GM19397 (cell line): ENCODE results near the gene KLHDC10.
"Not testable (repeated sequence)": the region's sequence is repeated elsewhere in the genome, so short reads cannot be mapped to it uniquely, and the experiment has no call there.

Experiments
- ATAC-seq: cut with Tn5 transposase; IDR thresholded peaks from one replicate; pipeline ENCODE4 v1.9.1; 2021; ENCODE audit warnings: mild to moderate bottlenecking, moderate library complexity; ENCODE audit not compliant: unreplicated experiment

KLHDC10 gene

DNA sequence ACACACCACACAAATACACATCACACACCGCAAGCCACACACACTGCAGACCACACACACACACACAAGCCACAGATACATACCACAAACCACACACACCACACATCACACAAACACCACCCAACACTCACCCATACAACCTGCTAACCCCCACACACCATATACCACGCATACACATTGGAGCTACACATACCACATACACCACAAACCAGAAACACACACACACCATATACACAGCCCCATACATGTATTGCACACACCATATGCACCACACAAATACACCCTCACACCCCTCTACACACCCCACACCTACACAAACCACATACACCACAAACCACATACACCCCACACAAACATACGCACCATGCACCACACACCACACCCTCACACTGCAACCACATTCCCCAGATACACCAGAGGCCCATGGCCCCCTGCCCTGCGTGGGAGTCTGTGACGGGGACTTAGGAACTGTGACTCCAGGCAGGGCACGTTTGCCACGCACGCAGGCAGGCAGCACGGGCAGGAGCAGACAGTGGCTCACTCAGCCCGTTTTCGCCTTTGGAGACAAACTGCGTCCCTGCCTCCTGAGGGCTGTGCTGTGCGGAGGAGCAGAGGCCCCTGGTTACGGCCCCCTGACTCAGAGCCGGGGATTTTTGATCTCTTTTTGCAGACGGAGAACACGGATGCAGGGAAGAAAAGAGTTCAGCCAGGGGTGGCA is 82.3 kb downstream of the KLHDC10 start:
- no peak for ATAC-seq

DNA sequence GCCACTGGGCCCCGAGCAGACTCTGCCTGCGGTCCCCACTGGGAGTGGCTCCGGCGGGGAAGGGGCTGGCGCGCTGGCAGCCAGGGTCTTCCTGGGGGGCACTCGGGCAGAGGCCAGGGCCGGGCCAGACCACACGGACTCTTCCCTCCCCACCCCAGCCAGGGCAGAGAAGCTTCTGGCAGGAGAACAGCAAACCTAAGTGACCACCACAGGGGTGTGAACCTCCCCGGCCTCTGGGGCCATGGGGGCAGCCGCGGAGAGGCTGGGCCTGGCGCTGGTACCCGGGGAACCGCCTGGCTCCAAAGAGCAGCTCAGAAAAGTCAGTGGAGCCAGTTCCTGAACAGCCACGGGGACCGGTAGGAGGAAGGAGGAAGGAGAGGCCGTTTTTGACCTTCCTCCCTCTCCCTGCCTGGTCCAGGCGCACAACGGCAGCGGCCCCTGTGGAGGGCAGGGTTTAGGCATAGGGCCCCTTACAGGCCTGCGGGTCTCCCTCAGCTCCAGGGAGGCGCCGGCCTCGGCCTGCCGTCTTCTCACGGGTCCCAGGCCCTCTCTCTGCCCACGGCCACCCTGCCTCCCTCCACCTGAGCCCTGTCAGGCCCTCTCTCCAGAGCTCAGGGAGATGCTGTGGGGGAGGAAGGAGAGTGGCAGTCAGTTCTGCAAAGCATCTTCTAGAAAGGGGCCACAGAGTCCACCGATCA is 83.0 kb downstream of the KLHDC10 start:
- no peak for ATAC-seq

DNA sequence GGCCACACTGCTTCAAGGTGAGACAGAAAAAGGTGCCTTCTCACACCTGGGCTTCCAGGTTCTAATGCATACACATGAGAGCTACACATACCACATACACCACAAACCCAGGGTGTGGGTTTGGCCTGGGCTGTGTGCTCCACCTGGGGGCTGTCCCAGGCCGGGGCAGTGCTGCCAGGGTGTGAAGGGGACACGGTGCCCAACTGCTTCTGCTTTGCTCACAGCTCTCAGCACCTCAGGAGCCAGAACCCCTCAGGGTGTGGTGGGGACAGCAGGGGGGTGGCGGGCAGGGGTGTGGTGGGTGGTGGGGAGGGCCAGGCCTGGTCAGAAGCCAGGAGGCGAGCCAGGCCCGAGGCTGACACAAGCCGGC is 83.8 kb downstream of the KLHDC10 start:
- ATAC-seq = no peak

DNA sequence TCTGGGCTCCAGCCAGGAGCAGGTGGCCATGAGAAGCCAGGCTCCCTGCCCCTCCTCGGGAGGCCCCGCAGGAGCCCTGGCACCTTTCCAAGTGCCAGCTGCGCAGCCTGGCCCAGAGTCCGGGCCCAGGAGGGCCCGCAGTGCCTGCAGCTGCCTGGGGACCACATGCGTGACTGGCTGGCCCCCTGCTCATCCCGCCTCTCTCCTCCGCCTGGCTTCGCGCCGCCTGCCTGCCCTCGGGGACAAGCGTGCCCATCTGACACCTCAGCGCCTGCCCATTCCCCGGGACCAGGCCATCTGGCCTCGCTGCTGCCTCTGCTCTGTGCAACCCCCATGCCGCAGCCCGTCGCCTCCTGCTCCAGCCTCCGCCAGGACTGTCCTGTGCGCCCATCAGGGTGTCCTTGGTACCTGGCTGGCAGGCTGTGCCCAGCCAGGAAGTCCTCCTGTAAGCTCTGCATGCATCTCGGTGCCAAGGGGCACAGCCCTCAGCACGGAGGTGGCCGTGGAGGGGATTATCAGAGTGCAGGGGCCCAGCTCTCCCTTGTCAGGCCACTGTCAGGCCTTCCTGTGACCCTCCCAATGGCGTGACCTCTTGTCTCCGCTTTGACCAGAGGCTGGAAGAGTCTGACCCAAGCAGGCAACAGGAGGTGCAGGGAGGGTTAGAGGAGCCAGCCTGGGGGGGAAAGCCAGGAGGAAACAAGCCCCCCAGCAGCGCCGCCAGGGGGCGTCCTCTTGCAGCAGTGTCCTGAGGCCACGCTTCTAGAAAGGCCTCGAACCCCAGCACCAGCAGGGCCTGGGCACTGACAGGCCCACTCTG is 84.4 kb downstream of the KLHDC10 start:
- ATAC-seq = no peak

DNA sequence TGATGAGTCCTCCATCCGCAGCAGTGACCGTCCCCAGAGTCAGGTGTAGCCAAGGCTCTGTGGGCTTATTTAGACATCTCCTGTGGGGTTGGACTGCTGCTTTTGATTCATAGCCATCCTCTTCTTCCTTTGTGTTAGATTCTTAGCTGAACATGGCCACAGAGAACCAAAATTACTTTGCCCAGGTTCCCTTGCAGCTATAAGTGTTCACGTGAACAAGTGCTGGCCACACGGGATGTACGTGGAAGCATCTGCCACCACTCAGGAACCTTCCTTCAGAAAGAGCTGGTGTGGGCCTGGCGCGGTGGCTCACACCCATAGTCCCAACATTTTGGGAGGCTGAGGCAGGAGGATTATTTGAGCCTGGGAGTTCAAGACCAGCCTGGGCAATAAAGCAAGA is 85.8 kb downstream of the KLHDC10 start:
- no peak for ATAC-seq

DNA sequence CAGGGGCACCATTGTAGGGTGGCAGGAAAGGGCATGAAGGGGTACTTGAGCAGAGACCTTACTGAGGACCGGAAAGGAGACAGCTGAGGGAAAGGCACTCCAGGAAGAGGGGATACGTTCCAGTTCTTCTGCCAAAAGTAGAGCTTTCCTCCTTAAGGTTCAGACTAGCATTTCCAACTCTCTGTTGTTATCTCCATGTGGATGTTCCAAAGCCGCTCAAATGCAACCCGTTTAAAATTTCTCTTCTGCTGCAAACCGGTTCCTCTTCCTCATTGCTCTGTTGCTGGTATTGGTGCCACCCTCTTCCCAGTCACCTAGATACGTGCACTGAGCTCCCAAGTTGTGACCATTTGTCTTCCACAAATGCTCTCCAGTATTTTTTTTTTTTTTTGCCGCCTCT is 87.4 kb downstream of the KLHDC10 start:
- no peak for ATAC-seq

DNA sequence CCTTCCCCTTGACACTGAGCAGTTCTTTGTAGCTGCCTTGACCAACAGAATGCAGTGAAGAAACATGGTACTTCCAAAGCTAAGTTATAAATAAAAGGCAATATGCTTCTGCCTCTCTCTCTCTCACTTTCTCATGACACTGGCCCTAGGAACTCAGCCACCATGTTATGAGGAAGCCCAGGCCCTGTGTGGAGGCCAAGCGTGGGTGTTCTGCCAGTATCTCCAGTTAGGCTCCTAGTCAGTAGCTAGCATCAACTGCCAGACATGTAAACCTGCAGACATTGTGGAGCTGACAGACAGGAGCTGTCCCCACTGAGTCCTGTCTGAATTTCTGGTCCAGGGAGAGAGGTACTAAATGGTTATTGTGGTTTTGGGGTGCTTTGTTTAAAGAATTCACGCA is 89.7 kb downstream of the KLHDC10 start:
- no peak for ATAC-seq

DNA sequence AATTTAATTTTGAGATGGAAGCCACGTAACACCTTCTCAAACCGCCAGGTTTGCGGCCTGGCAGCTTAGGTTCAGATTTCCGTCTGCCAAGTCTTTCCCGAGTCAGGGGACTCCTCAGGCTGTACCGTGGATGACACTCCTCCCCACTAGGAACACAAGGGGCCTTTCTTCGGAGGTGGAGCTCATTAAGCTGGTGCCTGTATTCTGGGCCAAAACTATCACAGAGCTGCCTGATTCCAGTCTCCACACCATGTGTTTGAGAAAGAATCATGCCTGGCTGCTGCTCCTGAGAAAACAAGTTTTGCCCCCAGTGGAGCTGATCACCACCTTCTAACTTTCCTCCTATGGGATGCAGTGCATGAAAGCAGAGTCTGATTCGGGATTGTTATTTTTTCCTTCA is 90.1 kb downstream of the KLHDC10 start:
- no peak for ATAC-seq

DNA sequence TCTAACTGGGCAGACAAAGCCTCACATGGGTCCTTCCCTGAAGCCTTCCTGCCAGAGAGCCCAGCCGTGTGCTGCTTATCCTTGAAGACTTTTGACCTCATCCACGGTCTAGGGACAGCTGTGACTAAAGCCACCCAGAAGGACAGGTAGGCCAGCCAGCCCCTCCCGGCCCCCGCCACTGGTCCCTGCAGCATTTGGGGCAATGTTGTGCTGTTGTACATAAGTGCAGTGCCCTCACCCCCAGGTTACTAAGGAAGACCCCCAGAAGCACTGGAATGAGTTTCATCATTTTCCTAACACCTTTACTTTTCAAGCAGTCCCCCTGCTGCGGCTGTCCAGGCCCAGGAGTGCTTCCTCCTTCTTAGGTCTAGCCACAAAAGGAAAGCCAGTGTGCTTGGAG is 91.9 kb downstream of the KLHDC10 start:
- ATAC-seq = no peak

DNA sequence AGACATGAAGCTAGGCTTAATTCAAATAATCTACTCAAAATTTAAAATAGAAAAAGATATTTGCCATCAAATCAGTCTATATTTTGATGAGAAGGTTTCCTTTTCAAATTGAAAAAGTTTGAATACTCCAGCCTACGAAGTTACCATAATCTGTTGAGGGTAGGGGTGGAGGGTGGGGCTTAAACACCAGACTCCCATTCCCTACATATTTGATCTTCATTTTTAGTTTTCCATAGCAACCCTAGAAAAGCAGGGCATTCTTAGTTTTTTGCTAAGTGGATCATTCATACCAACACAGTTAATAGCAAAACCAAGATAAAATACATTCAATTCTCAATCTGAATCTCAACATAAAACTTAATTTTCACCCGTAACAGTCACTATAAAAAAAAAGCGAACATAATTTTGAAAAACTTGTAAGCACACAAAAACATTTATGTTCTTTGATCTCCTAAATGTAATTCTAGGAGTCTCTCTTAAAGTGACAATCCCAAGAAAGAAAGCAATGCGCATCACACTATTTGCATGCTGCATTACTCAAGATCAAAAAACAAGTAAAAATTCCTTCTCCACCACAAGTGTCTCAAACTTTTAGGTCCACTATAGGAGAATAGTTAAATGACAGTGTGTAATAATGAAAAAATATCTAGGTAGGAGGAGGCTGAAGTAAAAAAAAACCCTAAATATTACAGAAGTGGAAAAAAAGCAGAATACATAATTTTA is 104.1 kb downstream of the KLHDC10 start:
- no peak for ATAC-seq

DNA sequence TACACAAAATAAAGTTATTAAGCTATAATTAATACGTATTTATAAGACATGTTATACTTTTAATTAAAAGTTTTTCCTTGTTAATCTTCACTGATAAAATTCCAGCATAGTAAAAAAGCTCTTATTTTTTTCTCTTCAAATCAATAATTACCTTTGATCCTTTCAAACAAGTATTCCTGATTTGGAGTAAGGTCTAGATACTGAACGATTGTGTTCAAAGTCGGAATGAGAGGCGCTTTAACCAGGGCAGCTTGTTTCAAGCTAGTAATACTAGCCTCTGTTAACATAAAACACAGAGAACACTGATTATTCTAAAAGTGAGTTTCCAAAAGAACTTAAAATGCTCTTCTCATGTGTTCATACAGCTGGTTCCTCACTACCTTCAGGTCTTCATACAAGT is 107.9 kb downstream of the KLHDC10 start:
- ATAC-seq = no peak

DNA sequence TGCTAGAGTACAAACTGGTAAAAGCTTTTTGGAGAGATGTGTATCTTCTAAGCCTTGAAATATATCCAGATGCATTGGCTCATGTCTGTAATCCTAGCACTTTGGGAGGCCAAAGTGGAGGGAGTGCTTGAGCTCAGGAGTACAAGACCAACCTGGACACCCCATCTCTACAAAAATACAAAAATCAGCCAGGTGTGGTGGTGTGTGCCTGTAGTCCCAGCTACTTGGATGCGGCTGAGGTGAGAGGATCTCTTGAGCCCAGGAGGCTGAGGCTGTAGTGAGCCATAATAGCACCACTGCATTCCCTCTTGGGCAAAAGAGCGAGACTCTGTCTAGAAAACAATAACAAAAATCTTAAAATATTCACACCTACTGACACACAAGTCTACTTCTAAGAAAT is 109.3 kb downstream of the KLHDC10 start:
- ATAC-seq = no peak

DNA sequence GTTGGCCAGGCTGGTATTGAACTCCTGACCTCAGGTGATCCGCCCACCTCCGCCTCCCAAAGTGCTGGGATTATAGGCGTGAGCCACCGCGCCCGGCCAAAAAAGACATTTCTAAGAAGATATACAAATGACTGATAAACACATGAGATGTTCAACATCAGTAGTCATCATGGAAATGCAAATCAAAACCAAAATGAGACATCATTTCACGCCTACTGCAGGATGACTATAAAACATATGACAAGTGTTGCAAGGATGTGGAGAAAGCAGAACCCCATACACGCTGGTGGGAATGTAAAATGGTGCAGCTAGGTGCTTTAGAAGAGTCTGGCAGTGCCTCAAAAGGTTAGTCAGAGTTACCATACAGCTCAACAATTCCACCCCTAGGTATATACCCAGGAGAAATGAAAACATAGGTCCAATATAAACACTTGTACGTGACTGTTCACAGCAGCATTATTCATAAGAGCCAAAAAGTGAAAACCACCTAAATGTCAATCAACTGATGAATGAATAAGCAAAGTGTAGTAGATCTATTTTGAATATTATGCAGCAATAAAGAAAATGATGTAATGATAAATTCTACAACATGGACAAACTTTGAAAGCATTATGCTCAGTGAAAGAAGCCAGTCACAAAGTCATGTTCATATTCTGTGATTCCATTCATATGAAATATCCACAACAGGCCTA is 110.4 kb downstream of the KLHDC10 start:
- no peak for ATAC-seq

DNA sequence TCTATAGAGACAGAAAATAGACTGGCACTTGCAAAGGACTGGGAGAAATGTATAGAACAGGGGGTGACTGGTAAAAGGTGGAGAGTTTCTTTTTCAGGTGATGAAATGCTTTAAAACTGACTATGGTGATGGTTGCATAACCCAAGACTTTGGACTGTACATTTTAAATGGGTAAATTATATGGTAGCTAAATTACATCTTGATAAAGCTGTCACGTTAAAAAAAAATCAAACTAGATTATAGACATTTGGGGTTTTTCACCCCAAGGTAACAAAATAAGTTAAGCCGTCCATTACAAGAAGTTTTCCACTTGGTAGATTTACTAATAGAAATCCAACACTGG is 110.9 kb downstream of the KLHDC10 start:
- ATAC-seq = no peak

DNA sequence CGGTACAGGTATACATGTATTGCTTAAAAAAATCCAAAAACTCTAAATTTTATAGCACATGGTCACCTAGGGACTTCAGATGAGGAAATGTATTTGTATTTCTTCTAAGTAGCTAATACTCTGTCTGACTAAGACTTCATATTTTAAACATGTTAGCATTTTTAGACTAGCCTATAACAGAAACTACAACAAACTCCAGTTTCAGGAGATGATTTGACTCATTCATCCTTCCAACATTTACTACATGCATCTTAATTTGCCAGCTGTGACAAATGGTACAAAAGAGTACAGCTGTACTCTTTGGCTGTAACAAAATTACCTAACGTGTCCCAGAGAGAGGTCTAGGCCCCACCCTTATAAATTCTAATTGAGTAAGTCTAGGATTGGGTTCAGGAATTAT is 112.7 kb downstream of the KLHDC10 start:
- no peak for ATAC-seq

DNA sequence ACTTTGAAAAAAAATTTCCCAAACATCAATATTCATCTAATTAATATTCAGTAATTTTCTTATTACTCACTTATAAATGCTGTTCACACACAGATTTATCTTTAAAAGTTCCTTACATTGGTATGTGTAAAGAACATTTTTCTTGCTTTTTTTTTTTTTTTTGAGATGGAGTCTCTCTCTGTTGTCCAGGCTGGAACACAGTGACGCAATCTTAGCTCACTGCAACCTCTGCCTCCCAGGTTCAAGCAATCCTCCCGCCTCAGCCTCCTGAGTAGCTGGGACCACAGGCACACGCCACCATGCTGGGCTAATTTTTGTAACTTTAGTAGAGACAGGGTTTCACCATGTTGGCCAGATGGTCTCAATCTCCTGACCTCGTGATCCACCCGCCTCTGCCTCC is 114.0 kb downstream of the KLHDC10 start:
- ATAC-seq = not testable (repeated sequence)
